Loucy (cell line): Measurements from ENCODE around the gene JUP.

Source experiments
- H2AFZ ChIP-seq: fragments of 200-600 bp; sonication (generic); 2 replicates; pipeline ENCODE4 v1.6.0; 2016; ENCODE audit warnings: antibody characterized with exemption, mild to moderate bottlenecking, low read length, moderate library complexity
- H3F3A ChIP-seq: fragments of 200-600 bp; 2 replicates; pipeline ENCODE4 v1.6.0; 2016; ENCODE audit warnings: antibody characterized with exemption, low read depth, mild to moderate bottlenecking
- H3K27me3 ChIP-seq: fragments of 200-600 bp; sonication (generic); 2 replicates; pipeline ENCODE4 v1.6.1; 2014; ENCODE audit warnings: low read length, mild to moderate bottlenecking; ENCODE audit not compliant: insufficient read depth, poor library complexity, severe bottlenecking
- H3K36me3 ChIP-seq: fragments of 200-600 bp; sonication (generic); 2 replicates; pipeline ENCODE4 v1.6.1; 2016; ENCODE audit warnings: low read length; ENCODE audit not compliant: insufficient read depth
- H3K4me1 ChIP-seq: fragments of 200-600 bp; sonication (generic); 2 replicates; pipeline ENCODE4 v1.5.1; 2014; ENCODE audit warnings: low read length, mild to moderate bottlenecking; ENCODE audit not compliant: insufficient read depth, poor library complexity, severe bottlenecking
- H3K4me2 ChIP-seq: fragments of 200-600 bp; sonication (generic); 2 replicates; pipeline ENCODE4 v1.6.0; 2014; ENCODE audit warnings: antibody characterized with exemption, low read length, low read depth, mild to moderate bottlenecking; ENCODE audit not compliant: poor library complexity, severe bottlenecking
- H3K4me3 ChIP-seq: fragments of 200-600 bp; sonication (generic); 2 replicates; pipeline ENCODE4 v1.5.1; 2014; ENCODE audit warnings: low read length, mild to moderate bottlenecking, mixed read lengths; ENCODE audit not compliant: poor library complexity, severe bottlenecking
- H3K79me2 ChIP-seq: fragments of 200-600 bp; sonication (generic); 2 replicates; pipeline ENCODE4 v1.6.1; 2014; ENCODE audit warnings: low read length; ENCODE audit not compliant: insufficient read depth
- H3K9ac ChIP-seq: fragments of 200-600 bp; sonication (generic); 2 replicates; pipeline ENCODE4 v1.6.0; 2014; ENCODE audit warnings: mild to moderate bottlenecking, low read depth, low read length, moderate library complexity; ENCODE audit not compliant: poor library complexity, severe bottlenecking
- H3K9me2 ChIP-seq: fragments of 200-600 bp; sonication (generic); replicated peaks from 2 replicates; pipeline ENCODE4 v1.6.1; 2016; ENCODE audit warnings: low read depth, low read length, mixed read lengths
- H3K9me3 ChIP-seq: fragments of 200-600 bp; sonication (generic); 2 replicates; pipeline ENCODE4 v1.6.1; 2014; ENCODE audit warnings: mild to moderate bottlenecking, antibody characterized with exemption, low read length, low read depth; ENCODE audit not compliant: insufficient read depth
- H4K20me1 ChIP-seq: fragments of 200-600 bp; sonication (generic); 2 replicates; pipeline ENCODE4 v1.6.0; 2014; ENCODE audit warnings: antibody characterized with exemption, low read length, mild to moderate bottlenecking; ENCODE audit not compliant: insufficient read depth, poor library complexity, severe bottlenecking
- CTCF ChIP-seq: fragments of 200-600 bp; sonication (generic); conservative IDR thresholded peaks from 2 replicates; pipeline ENCODE4 v1.5.1; 2014; ENCODE audit warnings: mild to moderate bottlenecking, antibody characterized with exemption, low read length
- EZH2phosphoT487 ChIP-seq: fragments of 200-600 bp; IDR thresholded peaks from 2 replicates; pipeline ENCODE4 v1.6.1; 2018; ENCODE audit warnings: antibody characterized with exemption, mild to moderate bottlenecking, moderate library complexity, borderline replicate concordance

JUP gene

GRCh38 chr17:41813699-41814124 is 27.2 kb upstream of the JUP start:
- no peaks in the 10 kb centered on the region for H3K36me3 ChIP-seq
- no peak overlapping the region for H3K9ac ChIP-seq
- no peaks in the 10 kb centered on the region for H3K9me2 ChIP-seq
- TF ChIP-seq EZH2phosphoT487 (no peak), CTCF (no peak)
- H3K4me3 ChIP-seq = peak overlapping the region; percentile 83
- H4K20me1 ChIP-seq = no peaks in the 10 kb centered on the region
- no peak overlapping the region for H2AFZ ChIP-seq
- H3K79me2 ChIP-seq = peaks cover 11% of the 10 kb centered on the region
- peaks cover 32% of the 10 kb centered on the region for H3K4me1 ChIP-seq
- peak overlapping the region; percentile 99 for H3K4me2 ChIP-seq
- no peaks in the 10 kb centered on the region for H3K27me3 ChIP-seq
- H3K9me3 ChIP-seq = no peaks in the 10 kb centered on the region
- no peaks in the 10 kb centered on the region for H3F3A ChIP-seq

DNA sequence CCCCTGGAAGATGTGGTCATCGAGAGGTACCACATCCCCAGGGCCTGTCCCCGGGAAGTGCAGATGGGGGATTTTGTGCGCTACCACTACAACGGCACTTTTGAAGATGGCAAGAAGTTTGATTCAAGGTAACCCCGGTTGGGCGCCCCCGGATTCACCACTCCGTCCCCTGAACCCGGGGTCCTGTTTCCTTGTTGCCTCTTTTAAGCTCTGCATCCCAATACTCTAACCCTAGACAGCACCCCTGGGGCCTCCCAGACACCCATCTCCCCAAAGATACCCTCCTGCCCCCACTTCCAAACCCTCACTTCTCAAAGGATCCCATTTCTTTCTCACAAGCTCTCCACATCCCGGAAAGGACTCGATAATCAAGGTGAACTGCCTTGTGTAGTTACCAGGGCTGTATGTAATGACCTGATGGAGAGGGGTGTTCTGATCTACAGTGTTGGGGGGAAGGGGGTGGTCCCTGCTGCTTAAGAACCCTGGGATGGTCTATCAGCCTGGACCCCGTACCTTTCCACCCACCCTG is 26.7 kb upstream of the JUP start:
- Histone ChIP-seq H3K4me3 (peak overlapping the region; percentile 83), H3K79me2 (peaks cover 11% of the 10 kb centered on the region)

DNA sequence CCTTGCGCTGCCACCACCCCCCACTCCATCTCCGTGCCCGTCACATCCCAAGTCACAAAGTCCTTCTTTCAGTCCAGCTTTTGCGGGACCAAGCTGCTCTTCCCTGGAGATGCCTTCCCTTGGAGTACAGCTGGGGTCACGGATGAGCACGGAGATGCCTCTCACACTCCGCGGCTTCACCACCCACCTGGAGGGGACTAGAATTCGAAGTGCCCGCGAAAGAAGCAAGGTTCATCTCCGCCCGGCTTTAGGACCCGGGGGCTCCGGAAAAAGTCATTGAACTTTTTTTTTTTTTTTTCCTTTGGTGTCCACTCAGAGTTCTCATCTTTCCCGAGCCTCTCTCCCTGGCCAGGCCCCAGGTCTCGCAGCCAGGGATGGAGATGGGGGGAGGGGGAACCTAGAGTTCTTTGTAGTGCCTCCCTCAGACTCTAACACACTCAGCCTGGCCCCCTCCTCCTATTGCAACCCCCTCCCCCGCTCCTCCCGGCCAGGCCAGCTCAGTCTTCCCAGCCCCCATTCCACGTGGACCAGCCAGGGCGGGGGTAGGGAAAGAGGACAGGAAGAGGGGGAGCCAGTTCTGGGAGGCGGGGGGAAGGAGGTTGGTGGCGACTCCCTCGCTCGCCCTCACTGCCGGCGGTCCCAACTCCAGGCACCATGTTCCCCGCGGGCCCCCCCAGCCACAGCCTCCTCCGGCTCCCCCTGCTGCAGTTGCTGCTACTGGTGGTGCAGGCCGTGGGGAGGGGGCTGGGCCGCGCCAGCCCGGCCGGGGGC is 26.1 kb upstream of the JUP start, which contains the start of gene FKBP10:
TSS of gene FKBP10 (plus strand) at position 624 of the 771 bp plus-strand sequence. CDS start at position 655, 31 bp downstream.
- Histone ChIP-seq H3F3A (no peaks in the 10 kb centered on the region), H3K9me2 (no peaks in the 10 kb centered on the region), H3K36me3 (no peaks in the 10 kb centered on the region), H2AFZ (peak within 1 kb of the TSS; percentile 96), H3K4me1 (peaks cover 32% of the 10 kb centered on the region), H3K27me3 (no peaks in the 10 kb centered on the region), H4K20me1 (no peaks in the 10 kb centered on the region), H3K79me2 (peaks cover 11% of the 10 kb centered on the region), H3K4me3 (peak within 1 kb of the TSS; percentile 83), H3K9ac (peak within 1 kb of the TSS; percentile 75), H3K4me2 (peak within 1 kb of the TSS; percentile 99), H3K9me3 (no peaks in the 10 kb centered on the region)
- TF ChIP-seq CTCF (no peak), EZH2phosphoT487 (no peak)

More for the DNA sequence above, 26.7 kb upstream of the JUP start:
- Histone ChIP-seq H3K4me2 (peak overlapping the region; percentile 99), H3K9ac (peak overlapping the region; percentile 75), H4K20me1 (no peaks in the 10 kb centered on the region), H3K9me3 (no peaks in the 10 kb centered on the region), H3K4me1 (peaks cover 32% of the 10 kb centered on the region), H2AFZ (no peak overlapping the region), H3K9me2 (no peaks in the 10 kb centered on the region), H3K27me3 (no peaks in the 10 kb centered on the region), H3F3A (no peaks in the 10 kb centered on the region), H3K36me3 (no peaks in the 10 kb centered on the region)
- TF ChIP-seq EZH2phosphoT487 = no peak
- TF ChIP-seq CTCF = no peak
